Measurements from ENCODE around the gene ZNF280A. TPM values are rescaled to one million over a fixed set of nuclear protein-coding genes. Genes with fewer than 3 reads are reported as not detected.
"Not testable (repeated sequence)": the region's sequence is repeated elsewhere in the genome, so short reads cannot be mapped to it uniquely, and the experiment has no call there.

The ZNF280A gene
- total and polyA plus RNA-seq, 9 donors, result 0.10 to 0.17 TPM; not detected in 7

DNA sequence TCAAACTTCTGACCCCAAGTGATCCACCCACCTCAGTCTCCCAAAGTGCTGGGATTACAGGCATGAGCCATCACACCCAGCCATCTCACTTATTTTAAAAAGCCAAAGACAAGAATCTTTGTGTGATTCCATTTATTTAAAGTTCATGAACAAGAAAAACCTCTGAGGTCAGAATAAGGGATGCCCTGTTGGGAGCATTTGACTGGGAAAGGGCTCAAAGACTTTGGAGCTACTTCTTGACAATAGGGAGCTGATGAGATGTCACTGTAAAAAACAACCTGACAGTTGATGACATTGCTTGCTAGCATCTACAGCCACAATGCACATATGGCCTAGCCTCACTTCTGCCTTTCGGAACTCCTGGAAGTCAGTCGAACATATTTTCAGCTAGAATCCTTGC is 6.5 kb downstream of the ZNF280A start:
- intact Hi-C loops (cut with DNase I), result no loop called here
- WGBS, 3 donors, result 82 to 93% (median 89%) methylated on average over 2 of the region's 2 CpGs
- H3K27me3 ChIP-seq, result no peaks in the 10 kb centered on the region
- H3K9me3 ChIP-seq, result no peaks in the 10 kb centered on the region
- TF ChIP-seq POLR2A (IDR thresholded peaks at IDR 0.05) (no peak), CTCF (IDR thresholded peaks at IDR 0.05) (no peak), EP300 (IDR thresholded peaks at IDR 0.05) (no peak)
- no peaks in the 10 kb centered on the region for H3K36me3 ChIP-seq
- no peaks in the 10 kb centered on the region for H3K4me1 ChIP-seq (ENCODE audit: insufficient read depth)
- H3K4me3 ChIP-seq, result no peak overlapping the region
- DNase-seq, result no peak
- no peak overlapping the region for H3K27ac ChIP-seq

- 66 to 80% (median 73%) methylated on average over 5 of the region's 5 CpGs for WGBS, 3 donors
- Histone ChIP-seq H3K27ac (no peak overlapping the region), H3K4me1 (ENCODE audit: insufficient read depth) (no peaks in the 10 kb centered on the region), H3K36me3 (no peaks in the 10 kb centered on the region), H3K4me3 (no peak overlapping the region), H3K9me3 (no peaks in the 10 kb centered on the region), H3K27me3 (no peaks in the 10 kb centered on the region)
- intact Hi-C loops (cut with DNase I), result no loop called here
- DNase-seq, result no peak
- TF ChIP-seq EP300 (IDR thresholded peaks at IDR 0.05), result no peak
- no peak for TF ChIP-seq POLR2A (IDR thresholded peaks at IDR 0.05)
- TF ChIP-seq CTCF (IDR thresholded peaks at IDR 0.05), result no peak
These were observed 7.1 kb downstream of the ZNF280A start for GRCh38 chr22:22512951-22513350.

DNA sequence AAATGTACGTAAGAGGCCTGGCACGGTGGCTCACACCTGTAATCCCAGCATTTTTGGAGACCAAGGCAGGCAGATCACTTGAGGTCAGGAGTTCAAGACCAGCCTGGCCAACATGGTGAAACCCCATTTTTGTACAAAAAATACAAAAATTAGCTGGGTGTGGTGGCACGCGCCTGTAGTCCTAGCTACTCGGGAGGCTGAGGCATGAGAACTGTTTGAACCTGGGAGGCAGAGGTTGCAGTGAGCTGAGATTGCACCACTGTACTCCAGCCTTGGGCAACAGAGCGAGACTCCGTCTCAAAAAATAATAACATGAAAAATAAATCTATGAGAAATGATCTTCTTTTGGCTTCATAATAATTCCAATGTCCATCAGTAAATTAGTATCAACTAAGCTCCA is 9.2 kb downstream of the ZNF280A start:
- H3K4me1 ChIP-seq (ENCODE audit: insufficient read depth); H3K27me3 ChIP-seq; intact Hi-C loops (cut with DNase I); H3K4me3 ChIP-seq; H3K9me3 ChIP-seq; DNase-seq; H3K36me3 ChIP-seq; H3K27ac ChIP-seq: not testable (repeated sequence)
- WGBS, 3 donors, result 93 to 96% (median 96%) methylated on average over 7 of the region's 7 CpGs

- H3K4me1 ChIP-seq (ENCODE audit: insufficient read depth); H3K27ac ChIP-seq; intact Hi-C loops (cut with DNase I); H3K4me3 ChIP-seq; H3K36me3 ChIP-seq; H3K27me3 ChIP-seq; H3K9me3 ChIP-seq; DNase-seq: not testable (repeated sequence)
- 96 to 97% (median 97%) methylated on average over 6 of the region's 6 CpGs for WGBS, 3 donors
These were observed 10.2 kb downstream of the ZNF280A start for GRCh38 chr22:22509912-22510311.

DNA sequence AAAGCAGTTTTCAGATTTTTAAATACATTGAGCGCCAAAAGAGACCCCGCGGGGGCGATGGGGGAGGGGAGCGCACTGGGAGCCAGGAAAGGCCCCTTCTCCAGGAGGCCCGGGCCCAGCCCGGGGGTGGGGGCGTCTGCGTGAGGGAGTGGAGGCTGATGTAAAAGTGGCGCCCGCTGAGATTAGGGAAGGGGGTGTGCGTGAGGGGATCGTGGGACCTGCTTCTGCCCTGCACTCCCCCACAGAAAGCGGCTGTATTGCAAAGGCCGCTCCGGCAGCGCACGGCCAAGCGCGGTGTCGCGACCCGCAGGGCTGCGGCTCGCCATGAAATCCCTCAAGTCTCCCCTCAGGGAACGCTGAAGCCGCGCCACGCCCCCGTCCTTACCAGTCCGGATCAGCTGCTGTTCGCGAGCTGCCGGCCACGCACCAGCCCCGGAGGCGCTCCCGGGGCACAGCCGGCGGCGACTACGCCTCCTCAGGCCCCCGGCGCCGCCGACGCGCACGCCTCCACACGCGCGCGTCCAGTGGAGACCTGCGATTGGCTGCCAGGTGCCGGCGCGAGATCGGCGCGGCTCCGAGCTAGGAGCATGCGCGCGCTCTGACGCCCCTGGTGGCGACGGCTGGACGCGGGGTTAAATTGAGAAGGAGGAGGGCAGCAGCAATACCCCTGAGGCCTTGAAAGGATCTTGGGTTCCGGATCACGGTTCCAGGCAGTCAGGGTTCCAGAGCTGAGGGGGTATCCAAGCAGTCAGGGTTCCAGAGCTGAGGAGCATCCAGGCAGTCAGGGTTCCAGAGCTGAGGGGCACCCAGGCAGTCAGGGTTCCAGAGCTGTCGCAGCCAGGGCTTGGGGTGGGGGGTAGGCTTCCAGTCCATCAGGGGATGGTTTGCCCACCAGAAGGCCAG is 11.5 kb downstream of the ZNF280A start, which contains the start of gene ZNF280B:
Gene ZNF280B, minus strand, starts transcription at position 469 of the 903 bp plus-strand sequence. CDS start 19,344 bp downstream, outside the sequence.
- Histone ChIP-seq H3K4me3 (peak within 1 kb of the TSS; percentile 47), H3K9me3 (no peaks in the 10 kb centered on the region), H3K27ac (no peak within 1 kb of the TSS), H3K27me3 (no peaks in the 10 kb centered on the region), H3K36me3 (no peaks in the 10 kb centered on the region), H3K4me1 (ENCODE audit: insufficient read depth) (no peaks in the 10 kb centered on the region)
- WGBS, 3 donors, result 2 to 4% (median 2%) methylated on average over 50 to 72 of the region's 72 CpGs
- DNase-seq, result peak; percentile 51 to 86 (median 59)
- intact Hi-C loops (cut with DNase I), result no loop called here
- TF ChIP-seq EP300 (IDR thresholded peaks at IDR 0.05), result no peak
- TF ChIP-seq POLR2A (IDR thresholded peaks at IDR 0.05), result no peak
- peak in 1 of 3 donors; percentile 40 for TF ChIP-seq CTCF (IDR thresholded peaks at IDR 0.05)

Data from ovary (tissue), 9 donors.